Measurements from ENCODE around the gene RETREG1.

RETREG1 gene

DNA sequence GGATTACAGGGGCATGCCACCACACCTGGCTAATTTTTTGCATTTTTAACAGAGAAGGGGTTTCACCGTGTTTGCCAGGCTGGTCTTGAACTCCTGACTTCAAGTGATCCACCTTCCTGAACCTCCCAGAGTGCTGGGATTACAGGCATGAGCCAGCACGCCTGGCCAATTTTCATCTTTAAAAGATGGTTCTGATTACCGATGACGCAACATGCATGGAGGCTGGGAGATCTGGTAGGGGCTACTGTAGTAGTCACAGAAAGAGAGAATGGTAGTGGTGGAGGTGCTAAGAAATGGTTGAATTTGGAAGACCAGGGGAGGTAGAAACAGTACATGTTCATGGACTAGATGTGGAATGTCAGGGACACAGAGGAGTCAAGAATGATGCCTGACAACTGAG is 22.4 kb upstream of the RETREG1 start:
- TF ChIP-seq, protein P1, sequence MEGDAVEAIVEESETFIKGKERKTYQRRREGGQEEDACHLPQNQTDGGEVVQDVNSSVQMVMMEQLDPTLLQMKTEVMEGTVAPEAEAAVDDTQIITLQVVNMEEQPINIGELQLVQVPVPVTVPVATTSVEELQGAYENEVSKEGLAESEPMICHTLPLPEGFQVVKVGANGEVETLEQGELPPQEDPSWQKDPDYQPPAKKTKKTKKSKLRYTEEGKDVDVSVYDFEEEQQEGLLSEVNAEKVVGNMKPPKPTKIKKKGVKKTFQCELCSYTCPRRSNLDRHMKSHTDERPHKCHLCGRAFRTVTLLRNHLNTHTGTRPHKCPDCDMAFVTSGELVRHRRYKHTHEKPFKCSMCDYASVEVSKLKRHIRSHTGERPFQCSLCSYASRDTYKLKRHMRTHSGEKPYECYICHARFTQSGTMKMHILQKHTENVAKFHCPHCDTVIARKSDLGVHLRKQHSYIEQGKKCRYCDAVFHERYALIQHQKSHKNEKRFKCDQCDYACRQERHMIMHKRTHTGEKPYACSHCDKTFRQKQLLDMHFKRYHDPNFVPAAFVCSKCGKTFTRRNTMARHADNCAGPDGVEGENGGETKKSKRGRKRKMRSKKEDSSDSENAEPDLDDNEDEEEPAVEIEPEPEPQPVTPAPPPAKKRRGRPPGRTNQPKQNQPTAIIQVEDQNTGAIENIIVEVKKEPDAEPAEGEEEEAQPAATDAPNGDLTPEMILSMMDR (IDR thresholded peaks at IDR 0.05; ENCODE audit: borderline replicate concordance, insufficient read depth, low read depth, low read length), result no peak
- no peak overlapping the region for H3K4me3 ChIP-seq (ENCODE audit: low read depth, low read length)

DNA sequence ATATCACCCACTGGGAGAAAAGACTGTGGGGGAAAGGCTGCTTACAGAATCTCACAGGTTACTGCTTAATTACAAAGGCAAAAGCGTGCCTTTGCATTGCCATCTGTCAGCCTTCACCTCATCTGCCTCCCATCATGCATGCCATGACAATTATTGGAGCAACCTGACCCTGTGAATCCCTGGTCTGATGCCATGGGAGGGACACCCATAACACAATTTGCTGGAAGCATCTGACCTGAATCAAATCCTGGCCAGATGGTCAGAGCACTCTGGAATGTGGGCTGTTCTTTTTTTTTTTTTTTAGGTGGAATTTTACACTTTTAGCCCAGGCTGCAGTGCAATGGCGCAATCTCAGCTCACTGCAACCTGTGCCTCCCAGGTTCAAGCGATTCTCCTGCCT is 11.6 kb upstream of the RETREG1 start:
- H3K4me3 ChIP-seq (ENCODE audit: low read depth, low read length), result no peak overlapping the region
- TF ChIP-seq, protein P1 (IDR thresholded peaks at IDR 0.05; ENCODE audit: borderline replicate concordance, insufficient read depth, low read depth, low read length), result no peak

DNA sequence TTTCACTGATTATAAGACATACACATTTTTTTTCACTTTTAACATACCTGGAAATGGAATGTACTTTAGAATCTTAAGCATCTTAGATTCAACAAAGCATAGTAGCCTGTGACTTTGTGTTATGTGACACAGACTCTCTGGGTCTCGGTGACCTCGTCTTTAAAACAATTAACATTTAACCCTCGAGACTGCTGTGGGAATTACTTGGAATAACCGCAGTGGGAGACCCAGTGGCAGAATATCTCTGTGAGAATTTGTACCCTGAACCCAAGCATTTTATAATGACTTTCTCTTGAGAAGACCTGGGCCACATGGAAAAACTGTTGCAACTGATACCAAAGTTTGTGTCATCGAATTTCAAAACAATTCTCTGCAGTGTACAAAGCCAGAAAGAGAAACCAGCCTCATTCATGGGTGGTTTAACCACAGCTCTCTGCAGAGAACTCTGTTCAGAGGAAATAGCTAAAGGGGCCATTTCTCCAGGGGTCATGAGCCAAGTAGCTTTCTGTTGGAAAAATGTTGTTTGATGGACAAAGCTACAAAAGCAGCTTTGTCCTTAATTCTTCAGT is 10.0 kb upstream of the RETREG1 start:
- no peak overlapping the region for H3K4me3 ChIP-seq (ENCODE audit: low read depth, low read length)
- TF ChIP-seq, protein P1 (IDR thresholded peaks at IDR 0.05; ENCODE audit: borderline replicate concordance, insufficient read depth, low read depth, low read length), result no peak

DNA sequence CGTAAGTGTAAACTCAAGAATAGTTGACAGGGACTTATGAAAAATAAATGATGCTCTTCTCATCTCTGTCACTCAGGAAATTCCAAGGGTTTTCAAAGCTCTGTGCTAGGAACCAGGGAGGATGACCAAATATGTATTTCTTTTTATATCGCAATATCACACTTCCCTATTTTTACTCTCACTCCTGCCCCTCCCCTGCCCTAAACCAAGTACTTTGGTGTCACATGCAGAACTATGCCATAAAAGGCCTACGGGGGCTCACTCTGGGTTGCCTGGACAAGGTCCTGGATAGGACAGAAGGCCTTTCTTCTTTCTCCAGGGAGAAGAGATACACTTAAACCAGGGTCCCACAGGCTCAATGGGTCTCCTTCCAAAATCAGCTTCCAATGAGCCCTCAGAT is 8.3 kb upstream of the RETREG1 start:
- H3K4me3 ChIP-seq (ENCODE audit: low read depth, low read length), result no peak overlapping the region
- TF ChIP-seq, protein P1 (IDR thresholded peaks at IDR 0.05; ENCODE audit: borderline replicate concordance, insufficient read depth, low read depth, low read length), result no peak

DNA sequence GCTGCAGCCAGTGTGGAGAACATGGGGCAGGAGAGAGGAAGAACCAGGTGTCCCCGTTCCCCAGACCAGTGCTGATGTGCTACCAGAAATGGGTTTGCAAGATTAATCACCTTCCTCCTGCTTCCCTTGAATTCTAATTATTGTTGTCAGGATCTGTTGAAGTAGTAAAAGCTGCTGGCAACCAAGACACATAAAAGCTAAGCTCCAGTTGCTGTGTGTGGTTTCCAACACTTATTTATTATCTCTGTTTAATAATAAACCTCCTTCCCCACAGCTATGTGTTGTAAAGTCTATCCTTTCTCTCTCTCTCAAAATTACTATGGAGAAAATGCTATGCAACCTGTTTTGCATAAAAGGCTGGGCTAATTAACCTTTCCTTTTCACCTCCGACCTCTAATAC is 2.3 kb upstream of the RETREG1 start:
- TF ChIP-seq, protein P1 (IDR thresholded peaks at IDR 0.05; ENCODE audit: borderline replicate concordance, insufficient read depth, low read depth, low read length), result no peak
- H3K4me3 ChIP-seq (ENCODE audit: low read depth, low read length), result no peak overlapping the region

DNA sequence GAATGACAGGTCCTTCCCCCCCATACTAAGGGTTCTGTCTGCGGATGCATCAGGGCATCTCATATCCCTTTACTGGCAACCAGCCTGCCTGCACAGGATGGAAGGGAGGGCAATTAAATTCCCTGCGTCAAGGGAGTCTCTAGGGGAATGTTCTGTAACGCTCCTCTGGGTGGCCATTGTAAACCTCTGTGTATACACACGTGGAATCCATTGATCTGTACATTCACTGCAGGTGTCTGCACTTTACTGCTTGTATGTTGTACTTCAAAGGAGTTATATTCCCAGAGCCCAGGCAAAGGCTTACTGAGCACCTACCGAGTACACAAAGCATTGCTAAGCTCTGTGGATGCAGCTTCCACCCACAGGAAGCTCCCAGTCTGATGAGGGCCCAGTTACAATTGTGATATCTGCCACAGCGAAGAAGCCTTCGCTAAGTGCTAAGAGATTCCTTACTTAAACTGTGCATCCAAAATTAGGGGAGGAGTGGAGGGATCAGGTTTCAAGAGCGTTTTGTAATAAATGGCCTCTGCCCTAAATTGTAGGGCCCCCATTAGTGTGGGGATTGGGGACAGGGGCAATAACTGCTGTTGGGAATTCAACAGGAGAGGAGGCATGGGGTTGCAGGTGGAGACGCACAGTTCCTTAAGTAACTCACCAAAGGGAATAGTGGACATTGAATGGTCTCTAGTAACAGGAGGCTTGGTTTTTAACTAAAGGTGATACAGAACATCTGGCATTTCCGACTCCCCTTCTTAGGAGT is 1.5 kb upstream of the RETREG1 start:
- no peak overlapping the region for H3K4me3 ChIP-seq (ENCODE audit: low read depth, low read length)
- TF ChIP-seq, protein P1 (IDR thresholded peaks at IDR 0.05; ENCODE audit: borderline replicate concordance, insufficient read depth, low read depth, low read length), result no peak
